CD4-positive, alpha-beta T cell treated with Interferon alpha-2 for 1 hour (primary cell): Measurements from ENCODE around the gene SUGCT.

Experiments
- DNase-seq, 2 donors: peaks; one replicate each; pipeline ENCODE4 v3.0.0-alpha.2; 2020 to 2022

SUGCT gene

DNA sequence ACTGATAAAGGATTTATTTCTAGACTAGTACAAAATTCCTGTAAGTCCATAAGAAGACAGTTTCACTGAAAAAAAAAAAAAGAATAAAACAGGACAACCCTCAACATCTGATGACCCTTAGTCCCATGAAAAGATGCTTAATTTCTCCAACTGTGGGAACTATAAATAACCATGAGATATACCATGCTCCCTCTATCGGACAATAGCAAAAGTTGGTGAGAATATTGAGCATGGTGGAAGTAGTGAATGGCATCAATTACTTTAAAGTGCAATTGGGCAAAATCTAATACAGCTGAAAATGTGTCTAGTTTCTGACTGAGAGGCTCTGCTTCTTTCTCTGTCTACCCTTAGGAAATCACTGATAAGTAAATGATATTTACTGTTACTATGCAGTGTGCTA, 348.8 kb downstream of the SUGCT start:
- no peak for DNase-seq

- DNase-seq, result no peak
Observed at GRCh38 chr7:40489844-40490602, 355.2 kb downstream of the SUGCT start.

DNA sequence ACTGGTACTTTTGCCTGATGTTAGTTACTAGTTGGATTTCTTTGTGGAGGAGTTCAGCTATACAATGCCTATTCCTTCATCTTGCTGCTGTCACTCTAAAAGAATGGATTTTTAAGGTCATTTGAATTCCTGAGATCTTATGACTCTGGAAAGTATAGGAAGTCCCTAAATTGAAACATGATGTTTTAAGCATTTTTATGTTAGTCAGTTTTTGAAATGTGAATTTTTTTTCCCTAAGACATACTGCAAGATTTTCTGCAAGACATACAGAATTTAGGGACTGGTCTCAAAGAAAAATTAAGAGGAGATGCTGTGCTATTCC, 355.8 kb downstream of the SUGCT start:
- DNase-seq, result no peak

DNA sequence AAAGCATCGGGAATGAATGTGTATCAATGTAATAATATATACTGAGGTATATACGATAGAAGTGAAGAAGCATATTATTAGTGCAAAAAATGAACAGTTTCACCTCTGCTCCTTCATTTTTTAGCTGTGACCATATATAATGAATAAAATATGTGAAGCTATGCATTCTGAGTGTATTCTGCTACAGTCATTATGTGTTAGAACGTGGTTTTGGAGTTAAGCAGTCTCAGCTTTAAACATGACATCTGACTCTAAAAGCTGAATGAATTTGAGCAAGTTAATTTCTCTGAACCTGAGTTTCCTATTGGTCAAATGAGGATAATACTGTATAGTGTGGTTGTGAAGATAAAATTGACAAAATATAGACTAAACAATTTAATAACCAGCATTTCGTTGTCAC, 358.1 kb downstream of the SUGCT start:
- DNase-seq, result no peak

DNA sequence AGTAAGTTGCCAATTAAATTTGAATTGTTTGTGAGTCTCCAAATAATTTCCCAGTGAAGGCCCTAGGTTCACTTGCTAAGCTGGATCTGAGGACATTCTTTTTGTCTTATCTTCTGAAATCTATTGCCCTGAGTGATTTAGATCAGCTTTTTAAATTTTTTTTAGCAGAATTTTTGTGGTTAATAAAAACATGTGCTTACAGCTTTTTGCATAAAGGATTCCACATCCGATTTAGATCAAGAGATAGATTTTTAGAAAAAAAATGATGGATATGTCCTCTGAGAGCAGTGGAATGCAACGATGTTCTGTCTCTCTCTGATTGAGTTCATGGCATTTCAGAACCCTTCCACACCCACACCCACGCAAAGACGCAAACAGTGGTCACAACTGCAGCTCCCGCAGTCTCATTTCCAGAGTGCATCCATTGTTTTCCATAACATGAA, 358.8 kb downstream of the SUGCT start:
- no peak for DNase-seq

- DNase-seq, result no peak
Observed at GRCh38 chr7:40498924-40499510, 364.2 kb downstream of the SUGCT start.

- DNase-seq, result no peak
Observed at GRCh38 chr7:40499718-40500117, 364.9 kb downstream of the SUGCT start.

- no peak for DNase-seq
Observed at GRCh38 chr7:40500219-40500618, 365.4 kb downstream of the SUGCT start.

DNA sequence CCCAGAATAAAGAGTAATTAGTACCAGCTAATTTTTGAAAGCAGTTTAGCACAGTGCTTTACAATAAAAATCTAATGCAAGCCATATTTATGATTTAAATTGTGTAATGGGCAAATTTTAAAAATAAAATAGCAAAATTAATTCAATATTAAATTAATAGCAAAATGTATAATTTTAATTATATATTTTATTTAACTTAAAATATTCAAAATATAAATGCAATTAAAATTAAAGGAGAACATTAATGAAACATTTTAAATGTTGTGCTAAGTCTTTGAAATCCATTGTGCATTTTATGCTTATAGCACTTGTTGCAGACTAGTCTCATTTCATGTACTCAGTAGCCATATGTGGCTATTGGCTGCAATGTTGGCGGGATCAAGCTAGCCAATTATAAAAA, 367.6 kb downstream of the SUGCT start:
- no peak for DNase-seq

DNA sequence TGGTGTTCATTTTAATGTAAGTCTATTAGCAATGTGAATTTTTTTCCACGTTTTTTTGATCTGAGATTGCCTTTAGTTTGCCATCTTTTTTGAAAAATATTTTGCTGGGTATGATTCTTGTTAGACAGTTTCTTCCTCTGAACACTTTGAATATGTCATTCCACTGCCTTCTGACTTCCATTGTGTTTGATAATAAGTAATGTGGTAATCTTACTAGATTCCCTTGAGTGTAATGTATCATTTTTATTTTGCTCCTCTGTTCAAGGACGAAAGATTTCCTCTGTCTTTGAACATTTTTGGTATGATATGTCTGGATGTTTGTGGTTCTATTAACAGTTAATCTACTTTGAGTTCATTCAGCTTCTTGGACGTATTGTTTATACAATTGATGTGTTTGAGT, 371.4 kb downstream of the SUGCT start:
- no peak for DNase-seq

GRCh38 chr7:40507166-40507565, 372.4 kb downstream of the SUGCT start:
- no peak for DNase-seq

- DNase-seq, result no peak
Observed at GRCh38 chr7:40509287-40509996, 374.6 kb downstream of the SUGCT start.

GRCh38 chr7:40516376-40516775, 381.6 kb downstream of the SUGCT start:
- no peak for DNase-seq

DNA sequence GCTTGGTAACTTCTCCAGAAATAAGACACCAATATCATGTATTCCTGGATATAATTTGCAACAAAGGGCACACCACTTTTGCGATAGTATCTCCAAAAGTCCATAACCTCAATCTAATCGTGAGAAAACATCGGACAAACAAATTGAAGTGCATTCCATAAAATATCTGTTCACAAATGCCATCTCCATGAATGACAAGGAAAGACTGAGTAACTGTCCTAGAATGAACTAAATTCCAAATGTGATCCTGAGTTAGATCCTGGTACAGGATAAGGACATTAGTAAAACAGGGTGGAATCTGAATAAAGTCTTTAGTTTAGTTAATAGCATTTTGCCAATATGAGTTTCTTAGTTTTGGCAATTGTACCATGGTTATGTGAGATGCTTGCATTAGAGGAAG, 384.2 kb downstream of the SUGCT start:
- DNase-seq, result no peak

DNA sequence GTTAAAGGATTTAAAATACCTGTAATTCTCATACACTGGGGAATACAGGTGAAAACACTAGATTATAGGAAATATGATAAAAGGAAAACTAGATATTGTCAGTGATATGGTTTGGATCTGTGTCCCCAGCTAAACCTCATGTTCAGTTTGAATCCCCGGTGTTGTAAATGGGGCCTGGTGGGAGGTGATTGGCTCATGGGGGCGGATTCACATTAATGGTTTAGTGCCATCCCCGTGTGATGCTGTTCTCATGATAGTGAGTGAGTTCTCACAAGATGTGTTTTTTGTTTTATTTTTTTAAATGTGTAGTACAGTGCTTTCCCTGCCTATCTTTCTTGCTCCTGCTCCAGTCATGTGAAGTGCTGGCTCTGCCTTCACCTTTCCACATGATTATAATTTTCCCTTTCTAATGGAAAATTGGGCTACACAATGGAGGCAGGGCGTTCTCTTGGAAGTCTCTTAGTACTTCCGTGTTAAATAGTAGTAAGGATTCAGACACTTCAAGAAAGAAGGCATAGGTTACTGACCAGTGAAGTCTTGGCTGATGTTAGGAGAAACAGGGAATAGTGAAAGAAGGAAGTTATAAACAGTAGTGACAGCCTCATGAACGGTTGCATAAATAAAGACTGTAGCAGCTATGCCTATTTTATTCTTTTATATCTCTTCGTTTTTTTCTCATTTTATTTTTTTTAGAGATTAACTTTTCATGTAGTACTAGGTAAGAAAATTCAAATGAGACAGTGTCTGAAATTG, 386.4 kb downstream of the SUGCT start:
- DNase-seq, result no peak

- DNase-seq, result no peak
Observed at GRCh38 chr7:40525764-40526163, 391.0 kb downstream of the SUGCT start.

DNA sequence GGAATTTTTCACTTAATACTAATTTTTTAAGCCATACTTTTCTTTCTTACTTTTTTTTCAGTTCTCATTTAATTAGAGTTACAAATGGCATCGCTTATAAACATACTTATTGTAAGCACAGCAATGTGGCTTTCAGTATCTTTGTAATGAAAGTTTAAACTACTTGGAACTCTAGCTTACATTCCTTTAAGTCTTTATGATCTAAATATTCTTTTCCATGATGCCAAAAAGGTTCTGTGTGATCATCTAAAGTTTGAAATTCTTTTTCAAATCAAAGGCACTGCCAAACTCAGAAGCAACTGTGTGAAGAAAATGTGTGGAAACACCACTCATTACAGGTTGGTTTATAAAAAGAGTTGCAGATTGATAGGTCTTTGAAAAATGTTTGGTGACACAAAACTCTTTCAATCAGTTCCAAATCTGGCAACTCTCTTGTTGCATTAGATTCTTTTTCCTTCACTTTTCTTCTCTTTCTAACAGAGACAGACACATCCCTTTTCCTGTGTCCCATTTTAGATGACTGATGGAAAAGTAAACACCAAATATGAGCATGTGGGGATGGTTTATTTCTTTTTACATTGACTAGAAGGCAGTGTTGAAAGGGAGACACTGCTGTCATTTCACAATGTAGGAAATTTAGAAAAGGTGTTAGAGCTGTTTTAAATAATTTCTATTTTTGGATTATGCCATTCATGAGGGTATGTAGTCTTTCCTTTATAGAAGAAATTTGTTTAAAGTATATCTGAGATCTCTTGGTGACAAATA, 392.3 kb downstream of the SUGCT start:
- no peak for DNase-seq

DNA sequence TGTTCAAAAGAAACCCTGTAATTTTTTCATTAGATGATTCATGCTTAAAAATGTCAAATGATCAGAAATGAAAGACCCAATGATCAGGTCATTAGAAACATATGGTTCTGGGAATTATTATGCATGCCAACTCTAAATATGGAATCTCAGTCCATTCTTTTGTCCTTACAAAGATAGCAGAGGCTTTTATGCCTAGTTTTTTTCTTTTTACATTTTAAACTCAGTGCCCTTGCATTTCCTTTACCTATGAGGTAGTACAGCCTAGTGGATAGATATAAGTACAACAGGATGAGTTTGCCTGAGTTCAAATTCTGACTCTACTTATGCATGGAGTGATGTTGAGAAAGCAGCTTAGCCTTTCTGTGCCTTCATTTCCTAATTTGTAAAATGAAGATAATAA, 392.9 kb downstream of the SUGCT start:
- no peak for DNase-seq

- DNase-seq, result no peak
Observed at GRCh38 chr7:40530292-40530691, 395.5 kb downstream of the SUGCT start.

GRCh38 chr7:40531956-40532355, 397.2 kb downstream of the SUGCT start:
- no peak for DNase-seq

DNA sequence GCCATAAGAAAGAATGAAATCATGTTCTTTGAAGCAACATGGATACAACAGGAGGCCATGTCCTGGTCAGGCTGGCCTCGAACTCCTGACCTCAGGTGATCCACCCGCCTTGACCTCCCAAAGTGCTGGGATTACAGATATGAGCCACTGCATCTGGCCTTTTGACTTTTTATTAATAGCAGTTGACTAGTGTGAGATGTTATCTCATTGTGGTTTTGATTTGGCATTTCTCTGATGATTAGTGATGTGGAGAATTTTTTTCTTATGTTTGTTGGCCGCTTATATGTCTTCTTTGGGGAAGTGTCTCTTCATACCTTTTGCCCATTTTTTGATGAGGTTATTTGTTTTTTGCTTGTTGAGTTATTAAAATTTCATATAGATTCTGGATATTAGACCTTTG, 400.9 kb downstream of the SUGCT start:
- no peak for DNase-seq

GRCh38 chr7:40536421-40536820, 401.6 kb downstream of the SUGCT start:
- DNase-seq, result no peak

DNA sequence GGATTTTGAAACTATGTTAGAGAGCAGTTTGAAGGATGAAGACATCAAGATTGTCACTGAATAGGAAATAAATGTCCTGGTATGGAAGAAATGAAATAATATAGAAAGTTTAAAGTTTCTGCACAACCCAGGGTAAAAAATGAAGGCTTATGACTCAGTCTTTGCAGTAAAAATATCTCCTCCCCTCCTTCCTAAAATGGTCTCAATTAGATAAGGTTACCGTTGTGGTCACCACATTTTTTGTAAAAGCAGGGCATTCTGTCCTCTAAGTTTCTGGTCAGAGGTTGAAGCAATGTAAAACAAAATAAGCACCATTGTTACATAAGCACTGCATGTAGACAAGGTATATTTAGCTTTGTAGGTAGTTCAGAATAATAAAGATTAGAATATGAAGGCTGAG, 403.5 kb downstream of the SUGCT start:
- no peak for DNase-seq
